Stimulated activated CD4-positive, alpha-beta T cell treated with anti-CD3 and anti-CD28 coated beads, TNF-alpha, amount 100 ng/mL, for 48 hours (primary cell): ENCODE measurements around the gene MDFI.
A peak's percentile ranks its signal among the peaks of the same experiment; 100 is the strongest.

Experiments used
- DNase-seq, 3 donors: peaks; one replicate each; pipeline ENCODE4 v3.0.0-alpha.2; 2020; ENCODE audit warnings: low read depth in 3 of 3

The MDFI gene

GRCh38 chr6:41638002-41638934 is at the start of gene MDFI:
MDFI (plus strand) TSS chr6:41638468; CDS start chr6:41638750, 282 bp downstream.
- DNase-seq, result no peak

DNA sequence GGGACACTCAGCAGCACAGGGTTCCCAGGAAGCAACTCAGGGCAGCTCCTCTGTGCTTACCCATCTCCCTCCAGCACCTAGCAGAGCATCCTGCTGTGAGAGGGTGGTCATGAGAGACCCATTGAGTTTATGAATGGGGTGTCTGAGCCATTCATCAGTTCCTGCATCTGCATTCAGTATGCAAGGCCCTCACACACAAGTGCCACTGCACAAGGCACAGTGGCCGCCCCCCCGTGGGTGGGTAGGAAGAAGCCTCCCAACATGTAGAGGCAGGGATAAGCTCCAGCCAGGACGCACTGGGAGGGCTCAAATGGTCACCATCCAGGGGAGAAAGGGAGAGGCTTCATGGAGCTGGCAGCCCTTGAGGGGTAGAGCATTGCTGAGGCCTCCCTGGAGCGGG is 49.0 kb upstream of the MDFI start:
- DNase-seq, result no peak

- no peak for DNase-seq
These were observed 48.3 kb upstream of the MDFI start for GRCh38 chr6:41589636-41590622.

- no peak for DNase-seq
These were observed 47.1 kb upstream of the MDFI start for GRCh38 chr6:41591122-41591521.

- DNase-seq, result peak; percentile 57 to 65 (median 59)
These were observed 46.3 kb upstream of the MDFI start for GRCh38 chr6:41591859-41592502.

DNA sequence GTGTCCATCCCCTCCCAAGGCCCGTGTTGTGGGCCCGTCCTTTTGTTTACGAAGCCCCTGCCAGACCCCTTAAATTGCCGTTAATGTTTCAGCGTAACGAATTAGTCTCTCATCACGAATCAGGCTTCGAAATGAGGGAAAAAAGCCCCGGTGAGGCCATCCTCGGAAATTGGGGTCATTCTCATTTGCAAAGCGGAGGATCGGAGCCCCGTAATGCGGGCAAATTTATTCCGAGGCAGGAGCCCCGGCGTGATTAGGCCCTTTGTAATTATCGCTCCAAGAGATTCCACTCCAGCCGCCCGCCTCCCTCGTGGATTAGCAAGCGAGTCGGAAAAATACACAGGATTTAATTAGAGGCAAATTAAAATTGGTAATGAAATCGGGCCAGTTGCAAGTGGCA is 44.9 kb upstream of the MDFI start:
- DNase-seq, result no peak

DNA sequence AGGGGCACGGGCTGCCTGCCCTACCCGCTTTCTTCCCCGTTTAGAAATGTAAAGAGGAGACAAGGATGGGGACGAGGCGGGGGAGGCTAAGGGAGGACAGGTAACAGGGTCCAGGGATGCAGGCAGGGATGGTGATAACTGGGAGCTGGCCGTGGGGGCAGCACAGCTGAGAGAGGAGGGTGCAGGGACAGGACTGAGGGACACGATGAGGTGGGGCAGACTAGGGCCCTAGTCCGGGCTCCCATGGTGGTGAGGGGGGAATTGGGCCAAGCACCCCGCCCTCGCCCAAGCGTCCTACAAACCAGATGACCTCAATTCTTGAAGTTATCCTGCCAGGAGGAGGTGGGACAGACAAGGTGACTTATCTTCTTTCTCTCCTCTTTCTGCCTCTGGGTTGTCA is 44.4 kb upstream of the MDFI start:
- no peak for DNase-seq

DNA sequence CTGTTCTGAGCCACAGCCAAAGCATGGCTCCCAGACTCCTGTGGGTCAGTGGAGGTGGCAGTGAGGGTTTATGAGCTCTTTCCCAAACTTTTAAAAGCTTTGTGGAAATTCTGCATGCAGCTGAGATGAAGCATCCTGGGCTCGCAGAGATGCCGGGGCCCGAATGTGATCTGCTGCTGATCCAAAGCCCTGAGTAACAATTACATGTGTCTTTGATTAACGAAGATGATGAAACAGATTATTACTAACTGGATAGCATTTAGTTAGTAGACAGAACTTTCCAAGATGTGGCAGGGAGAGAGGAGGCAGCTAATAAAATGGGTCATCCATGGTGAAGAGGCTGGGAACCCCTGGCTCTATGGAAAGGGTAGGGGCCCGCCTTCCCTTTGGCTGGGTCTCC is 43.9 kb upstream of the MDFI start:
- no peak for DNase-seq

- no peak for DNase-seq
These were observed 43.5 kb upstream of the MDFI start for GRCh38 chr6:41594766-41595165.

- DNase-seq, result no peak
These were observed 43.1 kb upstream of the MDFI start for GRCh38 chr6:41595166-41595565.

- no peak for DNase-seq
These were observed 42.1 kb upstream of the MDFI start for GRCh38 chr6:41596096-41596685.

DNA sequence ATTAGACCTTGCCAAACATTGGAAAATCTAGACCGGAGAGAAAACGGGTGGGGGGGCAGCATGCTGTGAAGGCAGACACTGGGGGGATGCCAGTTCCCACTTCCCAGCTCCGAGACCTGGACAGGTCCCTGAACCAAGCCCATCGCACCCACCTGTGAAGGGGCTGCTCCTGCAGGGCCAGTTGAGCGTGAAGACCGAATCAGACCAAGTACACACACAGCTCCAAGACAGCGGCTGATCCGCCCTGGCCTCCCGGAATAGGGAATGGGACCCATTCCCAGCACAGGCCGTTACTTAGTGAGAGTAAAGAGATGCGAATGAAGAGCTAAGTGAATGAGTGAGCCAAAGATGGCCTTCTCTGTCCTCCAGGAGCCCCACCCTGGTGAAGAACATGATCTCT is 41.5 kb upstream of the MDFI start:
- no peak for DNase-seq

GRCh38 chr6:41597246-41598000 is 40.8 kb upstream of the MDFI start:
- no peak for DNase-seq

DNA sequence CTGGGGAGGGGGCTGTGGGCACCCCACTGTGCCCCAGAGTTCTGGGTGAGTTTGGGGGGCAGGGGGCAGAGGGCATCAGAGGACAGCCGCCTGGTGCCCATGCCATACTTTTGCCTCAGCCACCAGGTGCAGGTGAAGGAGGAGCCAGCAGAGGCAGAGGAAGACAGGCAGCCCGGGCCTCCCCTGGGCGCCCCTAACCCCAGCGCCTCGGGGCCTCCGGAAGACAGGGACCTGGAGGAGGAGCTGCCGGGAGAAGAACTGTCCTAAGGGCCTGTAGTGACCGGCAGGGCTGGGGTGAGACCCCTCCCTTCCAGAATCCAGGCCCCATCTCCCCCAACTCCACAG is 39.6 kb upstream of the MDFI start:
- no peak for DNase-seq

DNA sequence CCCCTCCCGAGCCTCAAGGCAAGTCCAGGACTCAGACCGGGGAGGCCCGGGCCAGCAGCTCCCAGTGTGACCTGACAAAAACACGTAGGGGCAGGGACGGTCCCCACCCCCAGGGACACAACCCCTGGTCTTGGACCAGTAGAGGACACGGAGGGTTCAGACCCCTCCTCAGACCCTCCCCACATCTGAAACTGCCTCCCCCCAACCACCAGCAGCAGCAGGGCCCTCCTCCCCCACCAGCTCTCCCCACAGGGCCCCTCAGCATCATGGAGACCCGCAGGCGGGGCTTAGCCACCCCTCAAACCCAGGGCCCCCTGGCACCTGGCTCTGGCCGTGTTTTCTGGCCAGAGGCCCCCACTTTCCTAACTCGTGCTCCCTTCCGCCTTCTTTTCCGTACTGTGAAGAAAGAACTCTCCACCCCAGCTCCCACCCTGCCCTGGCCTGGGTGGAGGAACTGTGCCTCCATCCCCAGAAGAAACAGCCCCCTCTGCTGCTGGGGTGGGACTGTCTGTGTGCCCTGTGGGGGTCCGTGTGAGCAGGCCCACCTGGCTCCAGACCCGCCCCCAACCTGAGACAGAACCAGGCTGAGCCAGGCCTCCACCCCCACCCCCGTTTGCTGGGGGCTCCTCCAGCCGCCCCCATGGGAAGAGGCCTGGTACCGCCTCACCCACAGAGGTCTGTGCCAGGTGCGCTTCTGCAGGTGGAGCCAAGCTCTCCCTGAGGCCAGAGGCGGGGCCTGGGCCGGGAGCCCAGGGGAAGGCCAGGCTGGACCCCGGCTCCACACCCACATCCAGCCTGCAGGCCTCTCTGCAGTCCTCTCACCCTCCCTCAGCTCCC is 39.0 kb upstream of the MDFI start:
- DNase-seq, result no peak

DNA sequence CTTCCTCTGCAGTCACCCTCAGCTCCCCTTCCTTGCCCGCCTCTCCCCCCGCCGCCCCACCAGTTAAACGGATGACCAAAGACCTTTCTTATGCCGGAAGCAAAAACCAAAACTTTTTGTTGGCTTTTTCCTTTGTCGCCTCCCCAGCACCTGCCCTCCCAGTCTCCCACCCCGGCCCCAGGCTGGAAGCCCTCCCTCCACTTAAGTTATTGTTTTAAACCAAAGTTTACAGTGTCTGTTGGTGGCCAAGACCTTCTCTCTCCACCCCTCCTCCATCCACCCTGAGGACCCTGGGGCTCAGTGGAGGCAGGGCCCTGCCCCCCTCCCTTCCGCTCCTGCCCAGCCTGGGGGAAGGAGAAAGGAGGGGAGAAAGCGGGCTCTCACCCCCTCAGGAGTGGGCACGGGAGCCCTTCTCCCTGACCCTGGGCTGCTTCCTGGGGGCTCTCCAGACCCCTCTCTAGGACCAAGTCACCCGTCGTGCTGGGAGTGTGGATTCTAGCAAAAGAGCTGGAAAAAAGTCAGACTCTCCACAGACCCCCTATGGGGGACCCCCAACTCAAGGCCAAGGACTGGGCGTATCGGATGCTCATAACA is 38.3 kb upstream of the MDFI start:
- DNase-seq, result no peak

DNA sequence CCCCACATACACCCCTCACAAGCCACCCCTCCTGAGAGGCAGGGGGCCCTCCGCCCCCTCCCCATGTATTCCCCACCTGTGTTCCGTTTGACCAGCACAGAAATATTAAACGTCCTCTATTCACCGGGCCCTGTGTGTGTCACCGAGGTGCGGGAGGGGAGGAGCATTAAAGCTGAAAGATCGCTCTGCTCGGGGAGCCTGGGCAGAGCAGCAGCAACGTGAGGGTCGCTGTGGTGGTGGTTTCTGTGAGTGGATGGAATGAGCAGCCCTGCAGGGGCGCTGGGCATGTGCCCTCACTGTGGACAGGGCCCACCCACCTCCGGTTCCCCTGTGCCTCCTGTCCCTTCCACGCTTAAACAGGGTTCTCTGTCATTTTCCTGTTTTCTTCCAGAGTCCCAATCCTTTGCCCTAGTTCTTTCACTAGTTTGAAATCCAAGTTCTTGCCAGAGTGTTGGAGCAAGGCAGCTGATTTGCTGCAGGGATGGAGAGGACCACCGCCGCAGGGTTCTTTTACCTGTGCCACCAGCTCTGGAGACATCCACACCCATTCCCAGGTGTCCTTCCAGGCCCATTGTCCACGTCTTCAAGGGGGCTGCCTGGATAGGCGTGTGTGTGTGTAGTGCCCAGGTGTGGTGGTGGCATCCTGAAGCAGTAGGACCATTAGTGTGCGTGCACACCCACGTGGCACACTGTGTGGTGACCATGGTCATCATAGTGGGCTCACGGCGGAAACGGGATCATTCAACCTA is 37.6 kb upstream of the MDFI start:
- no peak for DNase-seq

GRCh38 chr6:41601248-41601549 is 37.1 kb upstream of the MDFI start:
- DNase-seq, result no peak

- DNase-seq, result no peak
These were observed 35.9 kb upstream of the MDFI start for GRCh38 chr6:41602422-41602743.
